WTC11 (cell line): Measurements from ENCODE around the gene APOL6. TPM values are rescaled to one million over a fixed set of nuclear protein-coding genes. Genes with fewer than 3 reads are reported as not detected.

ENCODE experiments used
- ATAC-seq: fragments of 200-7000 bp; cut with Tn5 transposase; 2 replicates; pipeline ENCODE4 v1.10.0; 2021; ENCODE audit warnings: mild to moderate bottlenecking, moderate library complexity
- CTCF ChIA-PET: fragments of 300-600 bp; sonication (Branson Sonifier 250); formaldehyde crosslinking; loops from one replicate; lab custom pipeline; 2021; ENCODE audit warnings: antibody characterized with exemption; lab: Charles Lee
- POLR2A ChIA-PET: fragments of 350-600 bp; sonication (Branson Sonifier 250); formaldehyde crosslinking; loops from one replicate; lab custom pipeline; 2021; ENCODE audit warnings: antibody characterized with exemption; lab: Charles Lee
- DNase-seq: peaks from one replicate; pipeline ENCODE4 v3.0.0; 2021; ENCODE audit warnings: low spot score
- H3K27ac Mint-ChIP-seq: 2 replicates; pipeline ENCODE4 v1.8.0; 2021; ENCODE audit warnings: mixed read lengths
- H3K27me3 Mint-ChIP-seq: 2 replicates; pipeline ENCODE4 v1.8.0; 2021; ENCODE audit warnings: low read depth, mild to moderate bottlenecking, moderate library complexity, mixed read lengths
- H3K36me3 Mint-ChIP-seq: 2 replicates; pipeline ENCODE4 v1.8.0; 2021; ENCODE audit warnings: mixed read lengths
- H3K4me1 Mint-ChIP-seq: 2 replicates; pipeline ENCODE4 v1.8.0; 2022; ENCODE audit warnings: mixed read lengths
- H3K4me3 Mint-ChIP-seq: 2 replicates; pipeline ENCODE4 v1.8.0; 2021; ENCODE audit warnings: mild to moderate bottlenecking, moderate library complexity, mixed read lengths
- H3K9me3 Mint-ChIP-seq: 2 replicates; pipeline ENCODE4 v1.8.0; 2021; ENCODE audit warnings: mixed read lengths
- CREB1 ChIP-seq: sonication (generic); formaldehyde crosslinking; IDR thresholded peaks from 2 replicates; pipeline ENCODE4 v1.8.0; 2023; ENCODE audit warnings: mild to moderate bottlenecking, missing genetic modification reagents
- EMX1 ChIP-seq: fragments of 250-450 bp; sonication (Bioruptor Pico); IDR thresholded peaks from 2 replicates; pipeline ENCODE4 v1.8.0; 2021; ENCODE audit warnings: mild to moderate bottlenecking
- ETV6 ChIP-seq: sonication (generic); formaldehyde crosslinking; IDR thresholded peaks from 2 replicates; pipeline ENCODE4 v1.8.1; 2022; ENCODE audit warnings: mild to moderate bottlenecking, missing genetic modification reagents
- FOXP1 ChIP-seq: sonication (generic); formaldehyde crosslinking; IDR thresholded peaks from 2 replicates; pipeline ENCODE4 v1.8.0; 2022; ENCODE audit warnings: missing genetic modification reagents, mild to moderate bottlenecking, moderate library complexity, borderline replicate concordance
- FOXP4 ChIP-seq: sonication (generic); formaldehyde crosslinking; IDR thresholded peaks from 2 replicates; pipeline ENCODE4 v1.8.0; 2022; ENCODE audit warnings: mild to moderate bottlenecking, missing genetic modification reagents
- NFATC4 ChIP-seq: fragments of 250-450 bp; sonication (Bioruptor Pico); IDR thresholded peaks from 2 replicates; pipeline ENCODE4 v1.9.0; 2021; ENCODE audit warnings: mild to moderate bottlenecking
- NFE2L1 ChIP-seq: sonication (generic); formaldehyde crosslinking; IDR thresholded peaks from 2 replicates; pipeline ENCODE4 v1.8.1; 2023; ENCODE audit warnings: missing genetic modification reagents
- NR3C1 ChIP-seq: sonication (generic); formaldehyde crosslinking; conservative IDR thresholded peaks from 2 replicates; pipeline ENCODE4 v1.8.1; 2023; ENCODE audit warnings: low read depth, mild to moderate bottlenecking, missing genetic modification reagents
- PREB ChIP-seq: sonication (generic); formaldehyde crosslinking; IDR thresholded peaks from 2 replicates; pipeline ENCODE4 v1.8.1; 2022; ENCODE audit warnings: mild to moderate bottlenecking, missing genetic modification reagents, moderate library complexity, borderline replicate concordance
- SMAD3 ChIP-seq: sonication (generic); formaldehyde crosslinking; IDR thresholded peaks from 2 replicates; pipeline ENCODE4 v1.8.0; 2022; ENCODE audit warnings: missing genetic modification reagents, mild to moderate bottlenecking, borderline replicate concordance
- TP53 ChIP-seq: sonication (generic); formaldehyde crosslinking; IDR thresholded peaks from 2 replicates; pipeline ENCODE4 v1.8.1; 2023; ENCODE audit warnings: mild to moderate bottlenecking, missing genetic modification reagents
- USF2 ChIP-seq: sonication (generic); formaldehyde crosslinking; IDR thresholded peaks from 2 replicates; pipeline ENCODE4 v1.8.1; 2023; ENCODE audit warnings: mild to moderate bottlenecking, missing genetic modification reagents, moderate library complexity
- ZNF138 ChIP-seq: sonication (generic); formaldehyde crosslinking; conservative IDR thresholded peaks from 2 replicates; pipeline ENCODE4 v1.8.1; 2022; ENCODE audit warnings: mild to moderate bottlenecking, moderate library complexity, missing genetic modification reagents
- ZNF219 ChIP-seq: sonication (generic); formaldehyde crosslinking; IDR thresholded peaks from 2 replicates; pipeline ENCODE4 v1.8.0; 2023; ENCODE audit warnings: missing genetic modification reagents, mild to moderate bottlenecking, borderline replicate concordance
- ZNF232 ChIP-seq: sonication (generic); formaldehyde crosslinking; IDR thresholded peaks from 2 replicates; pipeline ENCODE4 v1.8.0; 2022; ENCODE audit warnings: mild to moderate bottlenecking, missing genetic modification reagents
- ZNF317 ChIP-seq: sonication (generic); formaldehyde crosslinking; IDR thresholded peaks from 2 replicates; pipeline ENCODE4 v1.8.1; 2023; ENCODE audit warnings: low read depth, mild to moderate bottlenecking, moderate library complexity, missing genetic modification reagents, borderline replicate concordance
- ZSCAN18 ChIP-seq: fragments of 250-450 bp; sonication (Bioruptor Pico); IDR thresholded peaks from 2 replicates; pipeline ENCODE4 v2.1.2; 2022; ENCODE audit warnings: mild to moderate bottlenecking, moderate library complexity
- total RNA-seq: library from RNA; stranded (reverse); gene quantifications from 3 replicates; pipeline ENCODE4 v1.2.3, GENCODE V29; 2021
- TF ChIP-seq, protein P1 (sequence below): fragments of 250-450 bp; sonication (Bioruptor Pico); IDR thresholded peaks from 2 replicates; pipeline ENCODE4 v1.9.0; 2021; ENCODE audit warnings: mild to moderate bottlenecking, borderline replicate concordance
- TF ChIP-seq, protein P2 (sequence below): sonication (generic); formaldehyde crosslinking; IDR thresholded peaks from 2 replicates; pipeline ENCODE4 v1.8.1; 2023; ENCODE audit warnings: mild to moderate bottlenecking, missing genetic modification reagents

APOL6 gene
- total RNA-seq, 1 experiment from 2014 or later, result 0.17 TPM

DNA sequence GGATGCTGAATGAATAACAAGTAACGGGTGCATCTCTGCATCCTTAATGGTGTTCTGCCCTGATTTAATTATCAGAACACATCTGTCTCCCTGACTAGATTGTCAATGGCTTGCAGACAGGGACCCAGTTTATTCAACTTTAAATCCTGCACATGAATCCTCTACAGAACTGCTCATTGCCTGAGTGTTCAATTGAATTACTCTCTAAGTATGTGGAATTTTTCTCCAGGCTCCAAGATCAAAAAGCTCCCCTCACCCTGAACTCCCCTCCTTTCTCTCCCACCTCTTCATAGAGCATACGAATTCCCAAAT is 42.9 kb upstream of the APOL6 start:
- ChIA-PET POLR2A (no interaction called here), CTCF (no interaction called here)
- H3K4me1 Mint-ChIP-seq, result no peaks in the 10 kb centered on the region
- H3K27ac Mint-ChIP-seq, result no peak overlapping the region
- TF ChIP-seq CREB1 (CRISPR knock-in tag), result no peak
- no peak for TF ChIP-seq ZNF138 (CRISPR knock-in tag)
- no peak for TF ChIP-seq PREB (CRISPR knock-in tag)
- no peak for TF ChIP-seq ZNF232
- no peak for TF ChIP-seq NFATC4 (CRISPR knock-in tag)
- TF ChIP-seq FOXP1, result no peak
- no peak for TF ChIP-seq ZSCAN18
- TF ChIP-seq, protein P1, sequence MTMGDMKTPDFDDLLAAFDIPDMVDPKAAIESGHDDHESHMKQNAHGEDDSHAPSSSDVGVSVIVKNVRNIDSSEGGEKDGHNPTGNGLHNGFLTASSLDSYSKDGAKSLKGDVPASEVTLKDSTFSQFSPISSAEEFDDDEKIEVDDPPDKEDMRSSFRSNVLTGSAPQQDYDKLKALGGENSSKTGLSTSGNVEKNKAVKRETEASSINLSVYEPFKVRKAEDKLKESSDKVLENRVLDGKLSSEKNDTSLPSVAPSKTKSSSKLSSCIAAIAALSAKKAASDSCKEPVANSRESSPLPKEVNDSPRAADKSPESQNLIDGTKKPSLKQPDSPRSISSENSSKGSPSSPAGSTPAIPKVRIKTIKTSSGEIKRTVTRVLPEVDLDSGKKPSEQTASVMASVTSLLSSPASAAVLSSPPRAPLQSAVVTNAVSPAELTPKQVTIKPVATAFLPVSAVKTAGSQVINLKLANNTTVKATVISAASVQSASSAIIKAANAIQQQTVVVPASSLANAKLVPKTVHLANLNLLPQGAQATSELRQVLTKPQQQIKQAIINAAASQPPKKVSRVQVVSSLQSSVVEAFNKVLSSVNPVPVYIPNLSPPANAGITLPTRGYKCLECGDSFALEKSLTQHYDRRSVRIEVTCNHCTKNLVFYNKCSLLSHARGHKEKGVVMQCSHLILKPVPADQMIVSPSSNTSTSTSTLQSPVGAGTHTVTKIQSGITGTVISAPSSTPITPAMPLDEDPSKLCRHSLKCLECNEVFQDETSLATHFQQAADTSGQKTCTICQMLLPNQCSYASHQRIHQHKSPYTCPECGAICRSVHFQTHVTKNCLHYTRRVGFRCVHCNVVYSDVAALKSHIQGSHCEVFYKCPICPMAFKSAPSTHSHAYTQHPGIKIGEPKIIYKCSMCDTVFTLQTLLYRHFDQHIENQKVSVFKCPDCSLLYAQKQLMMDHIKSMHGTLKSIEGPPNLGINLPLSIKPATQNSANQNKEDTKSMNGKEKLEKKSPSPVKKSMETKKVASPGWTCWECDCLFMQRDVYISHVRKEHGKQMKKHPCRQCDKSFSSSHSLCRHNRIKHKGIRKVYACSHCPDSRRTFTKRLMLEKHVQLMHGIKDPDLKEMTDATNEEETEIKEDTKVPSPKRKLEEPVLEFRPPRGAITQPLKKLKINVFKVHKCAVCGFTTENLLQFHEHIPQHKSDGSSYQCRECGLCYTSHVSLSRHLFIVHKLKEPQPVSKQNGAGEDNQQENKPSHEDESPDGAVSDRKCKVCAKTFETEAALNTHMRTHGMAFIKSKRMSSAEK (CRISPR knock-in tag), result no peak
- no peak for TF ChIP-seq ZNF219
- no peak for TF ChIP-seq SMAD3 (CRISPR knock-in tag)
- no peaks in the 10 kb centered on the region for H3K36me3 Mint-ChIP-seq
- H3K9me3 Mint-ChIP-seq, result no peaks in the 10 kb centered on the region
- ATAC-seq, result no peak
- no peak overlapping the region for H3K4me3 Mint-ChIP-seq
- no peak for DNase-seq
- H3K27me3 Mint-ChIP-seq, result no peaks in the 10 kb centered on the region

GRCh38 chr22:35605851-35606481 is 42.3 kb upstream of the APOL6 start:
- Mint-ChIP-seq H3K27me3 (no peaks in the 10 kb centered on the region), H3K4me1 (no peaks in the 10 kb centered on the region), H3K27ac (no peak overlapping the region; the same call in 1 of the 2 replicates), H3K9me3 (no peaks in the 10 kb centered on the region), H3K4me3 (no peak overlapping the region), H3K36me3 (no peaks in the 10 kb centered on the region)
- DNase-seq, result no peak
- ChIA-PET CTCF (no interaction called here), POLR2A (no interaction called here)
- no peak for ATAC-seq
- TF ChIP-seq ZNF317 (CRISPR knock-in tag) (no peak), USF2 (CRISPR knock-in tag) (no peak), CREB1 (CRISPR knock-in tag) (no peak), TP53 (CRISPR knock-in tag) (no peak), NR3C1 (no peak), NFATC4 (CRISPR knock-in tag) (no peak), ZNF138 (CRISPR knock-in tag) (no peak), ZNF232 (no peak), ETV6 (CRISPR knock-in tag) (no peak), PREB (CRISPR knock-in tag) (no peak), EMX1 (no peak), FOXP4 (CRISPR knock-in tag) (no peak), NFE2L1 (CRISPR knock-in tag) (no peak)
- TF ChIP-seq, protein P2, sequence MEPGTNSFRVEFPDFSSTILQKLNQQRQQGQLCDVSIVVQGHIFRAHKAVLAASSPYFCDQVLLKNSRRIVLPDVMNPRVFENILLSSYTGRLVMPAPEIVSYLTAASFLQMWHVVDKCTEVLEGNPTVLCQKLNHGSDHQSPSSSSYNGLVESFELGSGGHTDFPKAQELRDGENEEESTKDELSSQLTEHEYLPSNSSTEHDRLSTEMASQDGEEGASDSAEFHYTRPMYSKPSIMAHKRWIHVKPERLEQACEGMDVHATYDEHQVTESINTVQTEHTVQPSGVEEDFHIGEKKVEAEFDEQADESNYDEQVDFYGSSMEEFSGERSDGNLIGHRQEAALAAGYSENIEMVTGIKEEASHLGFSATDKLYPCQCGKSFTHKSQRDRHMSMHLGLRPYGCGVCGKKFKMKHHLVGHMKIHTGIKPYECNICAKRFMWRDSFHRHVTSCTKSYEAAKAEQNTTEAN (CRISPR knock-in tag), result no peak
